HepG2 (cell line): ENCODE measurements around the gene MRI1. TPM values are rescaled to one million over a fixed set of nuclear protein-coding genes. Genes with fewer than 3 reads are reported as not detected.

Source experiments
- BRD4 ChIP-seq: sonication (generic); formaldehyde crosslinking; IDR thresholded peaks from 2 replicates; pipeline ENCODE4 v1.4.0; 2020; ENCODE audit warnings: missing genetic modification reagents
- CSRNP2 ChIP-seq: sonication (generic); formaldehyde crosslinking; conservative IDR thresholded peaks from 2 replicates; pipeline ENCODE4 v1.8.0; 2022; ENCODE audit warnings: low read depth, missing genetic modification reagents
- E2F2 ChIP-seq: sonication (generic); formaldehyde crosslinking; IDR thresholded peaks from 2 replicates; pipeline ENCODE4 v1.4.0; 2020; ENCODE audit warnings: missing genetic modification reagents, borderline replicate concordance
- ELF1 ChIP-seq: sonication (generic); formaldehyde crosslinking; IDR thresholded peaks from 2 replicates; pipeline ENCODE4 v1.4.0; 2020; ENCODE audit warnings: missing genetic modification reagents
- GLMP ChIP-seq: sonication (generic); formaldehyde crosslinking; IDR thresholded peaks from 2 replicates; pipeline ENCODE4 v1.9.0; 2021; ENCODE audit warnings: missing genetic modification reagents, mild to moderate bottlenecking, borderline replicate concordance
- KDM3A ChIP-seq: IDR thresholded peaks from 2 replicates; pipeline ENCODE4 v1.6.1; 2018; ENCODE audit warnings: low read depth, missing compliant biosample characterization
- MIER2 ChIP-seq: IDR thresholded peaks from 2 replicates; pipeline ENCODE4 v1.6.1; 2016; ENCODE audit warnings: missing biosample characterization, missing genetic modification reagents
- PITX1 ChIP-seq: sonication (generic); formaldehyde crosslinking; IDR thresholded peaks from 2 replicates; pipeline ENCODE4 v1.5.1; 2020; ENCODE audit warnings: mild to moderate bottlenecking, missing genetic modification reagents
- ZFP36 ChIP-seq: fragments of 150-350 bp; IDR thresholded peaks from 2 replicates; pipeline ENCODE4 v1.6.1; 2018; ENCODE audit warnings: borderline replicate concordance, low read length, low read depth; ENCODE audit not compliant: partially characterized antibody
- ZFP62 ChIP-seq: sonication (generic); formaldehyde crosslinking; IDR thresholded peaks from 2 replicates; pipeline ENCODE4 v1.4.0; 2020; ENCODE audit warnings: missing genetic modification reagents
- ZNF44 ChIP-seq: sonication (generic); formaldehyde crosslinking; IDR thresholded peaks from 2 replicates; pipeline ENCODE4 v1.5.1; 2020; ENCODE audit warnings: mild to moderate bottlenecking, missing genetic modification reagents
- ZNF766 ChIP-seq: sonication (generic); formaldehyde crosslinking; IDR thresholded peaks from 2 replicates; pipeline ENCODE4 v1.5.0; 2020; ENCODE audit warnings: missing genetic modification reagents, borderline replicate concordance
- polyA plus RNA-seq, 8 experiments: library from polyadenylated mRNA; depleted of rRNA in 3 of 8; stranded (reverse) in 7 of 8; unstranded in 1 of 8; fragments of >200 nt; fragmentation: Illumina TruSeq in 4 of 8; extraction: Trizol in 4 of 8; gene quantifications; 2 replicates each; pipeline versions ENCODE4 v1.2.1 to v1.2.3, GENCODE V29; 2011 to 2016; ENCODE audit warnings: low read depth in 4 of 8, missing spikeins in 1 of 8, mixed read lengths in 1 of 8; ENCODE audit not compliant: insufficient read depth in 1 of 8
- total RNA-seq, 5 experiments: library from RNA; depleted of rRNA; stranded (reverse); fragments of >200 nt; fragmentation: Illumina TruSeq; extraction: Trizol; gene quantifications; 2 replicates each; pipeline ENCODE4 v1.2.3, GENCODE V29; 2016; ENCODE audit warnings: low read depth in 1 of 5
- TF ChIP-seq, protein P1 (sequence below): sonication (generic); formaldehyde crosslinking; IDR thresholded peaks from 2 replicates; pipeline ENCODE4 v1.9.0; 2021; ENCODE audit warnings: missing genetic modification reagents, mild to moderate bottlenecking, borderline replicate concordance

The MRI1 gene
- total and polyA plus RNA-seq, 2 of the 13 experiments (the other 11 are each of a cell fraction or from before 2014, with no cell fraction given), result 20.1 to 20.6 TPM

- TF ChIP-seq CSRNP2 (no peak), ELF1 (CRISPR knock-in tag) (peak; percentile 100), MIER2 (no peak), ZFP62 (CRISPR knock-in tag) (0 out of 2 replicates have a peak, but pooled peaks have one; percentile 51), GLMP (no peak), BRD4 (CRISPR knock-in tag) (no peak; the same call in 1 of the 2 replicates), KDM3A (CRISPR knock-in tag) (no peak), PITX1 (peak; percentile 60; the same call in 1 of the 2 replicates), ZFP36 (no peak), E2F2 (CRISPR knock-in tag) (peak; percentile 75; the same call in 1 of the 2 replicates), ZNF766 (CRISPR knock-in tag) (peak; percentile 87; the same call in 1 of the 2 replicates), ZNF44 (peak; percentile 98; the same call in 1 of the 2 replicates)
- TF ChIP-seq, protein P1, sequence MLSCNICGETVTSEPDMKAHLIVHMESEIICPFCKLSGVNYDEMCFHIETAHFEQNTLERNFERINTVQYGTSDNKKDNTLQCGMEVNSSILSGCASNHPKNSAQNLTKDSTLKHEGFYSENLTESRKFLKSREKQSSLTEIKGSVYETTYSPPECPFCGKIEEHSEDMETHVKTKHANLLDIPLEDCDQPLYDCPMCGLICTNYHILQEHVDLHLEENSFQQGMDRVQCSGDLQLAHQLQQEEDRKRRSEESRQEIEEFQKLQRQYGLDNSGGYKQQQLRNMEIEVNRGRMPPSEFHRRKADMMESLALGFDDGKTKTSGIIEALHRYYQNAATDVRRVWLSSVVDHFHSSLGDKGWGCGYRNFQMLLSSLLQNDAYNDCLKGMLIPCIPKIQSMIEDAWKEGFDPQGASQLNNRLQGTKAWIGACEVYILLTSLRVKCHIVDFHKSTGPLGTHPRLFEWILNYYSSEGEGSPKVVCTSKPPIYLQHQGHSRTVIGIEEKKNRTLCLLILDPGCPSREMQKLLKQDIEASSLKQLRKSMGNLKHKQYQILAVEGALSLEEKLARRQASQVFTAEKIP (CRISPR knock-in tag), result no peak
Measured at GRCh38 chr19:13774217-13775191, 10.2 kb downstream of the MRI1 start, which contains the start of gene C19orf53 (continued).
